Measurements from ENCODE around the gene LTA4H. TPM values are rescaled to one million over a fixed set of nuclear protein-coding genes. Genes with fewer than 3 reads are reported as not detected.

The LTA4H gene
- total and polyA plus RNA-seq, 2 donors, result 61.5 to 72.1 TPM

GRCh38 chr12:96026331-96026730, 9.1 kb downstream of the LTA4H start:
- H3K36me3 ChIP-seq (ENCODE audit: control insufficient read depth in 2 of 2, insufficient read depth in 2 of 2, low read length in 1 of 2), result peaks cover 15 to 28% of the 10 kb centered on the region in 2 donors
- DNase-seq (ENCODE audit: low read depth in 6 of 9, low spot score in 9 of 9), result no peak
- no peaks in the 10 kb centered on the region for H3K4me1 ChIP-seq (ENCODE audit: control insufficient read depth in 2 of 2, insufficient read depth in 2 of 2, low read length in 2 of 2)
- no peak overlapping the region for H3K4me3 ChIP-seq (ENCODE audit: low read length in 2 of 2)
- 98% methylated on average over 1 of the region's 1 CpG for WGBS
- no peaks in the 10 kb centered on the region for H3K9me3 ChIP-seq (ENCODE audit: control insufficient read depth in 2 of 2, insufficient read depth in 1 of 2, low read length in 1 of 2)
- no peaks in the 10 kb centered on the region for H3K27me3 ChIP-seq (ENCODE audit: control insufficient read depth in 2 of 2, insufficient read depth in 1 of 2, low read length in 1 of 2)
- no peak overlapping the region for H3K27ac ChIP-seq (ENCODE audit: low read depth in 1 of 2, low read length in 1 of 2)

DNA sequence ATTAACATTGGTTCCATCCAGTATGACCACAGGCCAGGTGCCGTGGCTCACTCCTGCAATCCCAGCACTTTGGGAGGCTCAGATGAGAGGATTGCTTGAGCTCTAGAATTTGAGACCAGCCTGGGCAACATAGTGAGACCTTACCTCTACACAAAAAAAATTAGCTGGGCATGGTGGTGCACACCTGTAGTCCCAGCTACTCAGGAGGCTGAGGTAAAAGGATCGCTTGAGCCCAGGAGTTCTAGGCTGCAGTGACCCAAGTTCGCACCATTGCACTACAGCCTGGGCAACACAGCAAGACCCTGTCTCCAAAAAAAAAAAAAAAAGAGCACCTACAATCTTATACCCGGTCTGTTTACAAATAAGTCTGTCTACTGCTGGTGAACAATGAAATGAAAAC, 9.9 kb downstream of the LTA4H start:
- no peaks in the 10 kb centered on the region for H3K27me3 ChIP-seq (ENCODE audit: control insufficient read depth in 2 of 2, insufficient read depth in 1 of 2, low read length in 1 of 2)
- no peaks in the 10 kb centered on the region for H3K4me1 ChIP-seq (ENCODE audit: control insufficient read depth in 2 of 2, insufficient read depth in 2 of 2, low read length in 2 of 2)
- H3K27ac ChIP-seq (ENCODE audit: low read depth in 1 of 2, low read length in 1 of 2), result no peak overlapping the region
- over 99% methylated on average over 4 of the region's 4 CpGs for WGBS
- no peak overlapping the region for H3K4me3 ChIP-seq (ENCODE audit: low read length in 2 of 2)
- DNase-seq (ENCODE audit: low read depth in 6 of 9, low spot score in 9 of 9), result no peak
- peaks cover 15 to 29% of the 10 kb centered on the region in 2 donors for H3K36me3 ChIP-seq (ENCODE audit: control insufficient read depth in 2 of 2, insufficient read depth in 2 of 2, low read length in 1 of 2)
- no peaks in the 10 kb centered on the region for H3K9me3 ChIP-seq (ENCODE audit: control insufficient read depth in 2 of 2, insufficient read depth in 1 of 2, low read length in 1 of 2)

DNA sequence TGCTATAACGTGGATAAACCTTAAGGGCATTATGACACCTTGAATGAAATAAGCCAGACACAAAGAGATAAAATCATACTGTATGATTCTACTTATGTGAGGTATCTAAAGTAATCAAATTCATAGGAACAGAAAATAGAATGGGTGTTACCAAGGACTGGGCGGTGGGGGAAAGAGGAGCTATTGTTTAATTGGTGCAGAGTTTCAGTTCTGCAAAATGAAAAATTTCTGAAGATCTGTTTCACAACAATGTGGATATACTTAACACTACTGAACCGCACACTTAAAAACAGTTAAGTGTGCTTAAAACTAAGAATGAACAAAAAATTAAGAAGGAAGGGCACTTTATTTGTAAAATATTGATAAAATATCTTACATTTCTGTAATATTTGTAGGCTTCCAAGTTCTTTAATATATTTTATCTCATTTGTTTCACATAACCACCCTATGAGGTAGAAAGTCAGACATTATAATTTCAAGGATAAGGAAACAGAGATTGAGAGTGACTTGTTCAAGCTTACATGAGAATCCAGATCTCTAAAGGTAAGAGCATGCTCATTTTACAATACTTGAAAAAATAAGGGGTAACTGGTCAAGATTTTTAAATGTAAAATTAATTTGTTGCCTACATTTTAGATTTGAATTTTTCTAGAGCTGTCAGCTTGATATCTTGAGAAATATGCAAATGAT, 14.9 kb downstream of the LTA4H start:
- no peaks in the 10 kb centered on the region for H3K9me3 ChIP-seq (ENCODE audit: control insufficient read depth in 2 of 2, insufficient read depth in 1 of 2, low read length in 1 of 2)
- H3K4me1 ChIP-seq (ENCODE audit: control insufficient read depth in 2 of 2, insufficient read depth in 2 of 2, low read length in 2 of 2), result no peaks in the 10 kb centered on the region
- no peak for DNase-seq (ENCODE audit: low read depth in 6 of 9, low spot score in 9 of 9)
- no peak overlapping the region for H3K27ac ChIP-seq (ENCODE audit: low read depth in 1 of 2, low read length in 1 of 2)
- H3K4me3 ChIP-seq (ENCODE audit: low read length in 2 of 2), result no peak overlapping the region
- H3K36me3 ChIP-seq (ENCODE audit: control insufficient read depth in 2 of 2, insufficient read depth in 2 of 2, low read length in 1 of 2), result peaks cover 12 to 28% of the 10 kb centered on the region in 2 donors
- WGBS, result 96% methylated on average over 3 of the region's 3 CpGs
- no peaks in the 10 kb centered on the region for H3K27me3 ChIP-seq (ENCODE audit: control insufficient read depth in 2 of 2, insufficient read depth in 1 of 2, low read length in 1 of 2)

GRCh38 chr12:96015672-96016071, 19.7 kb downstream of the LTA4H start:
- no peak for DNase-seq (ENCODE audit: low read depth in 6 of 9, low spot score in 9 of 9)
- WGBS, result 93% methylated on average over 5 of the region's 5 CpGs

DNA sequence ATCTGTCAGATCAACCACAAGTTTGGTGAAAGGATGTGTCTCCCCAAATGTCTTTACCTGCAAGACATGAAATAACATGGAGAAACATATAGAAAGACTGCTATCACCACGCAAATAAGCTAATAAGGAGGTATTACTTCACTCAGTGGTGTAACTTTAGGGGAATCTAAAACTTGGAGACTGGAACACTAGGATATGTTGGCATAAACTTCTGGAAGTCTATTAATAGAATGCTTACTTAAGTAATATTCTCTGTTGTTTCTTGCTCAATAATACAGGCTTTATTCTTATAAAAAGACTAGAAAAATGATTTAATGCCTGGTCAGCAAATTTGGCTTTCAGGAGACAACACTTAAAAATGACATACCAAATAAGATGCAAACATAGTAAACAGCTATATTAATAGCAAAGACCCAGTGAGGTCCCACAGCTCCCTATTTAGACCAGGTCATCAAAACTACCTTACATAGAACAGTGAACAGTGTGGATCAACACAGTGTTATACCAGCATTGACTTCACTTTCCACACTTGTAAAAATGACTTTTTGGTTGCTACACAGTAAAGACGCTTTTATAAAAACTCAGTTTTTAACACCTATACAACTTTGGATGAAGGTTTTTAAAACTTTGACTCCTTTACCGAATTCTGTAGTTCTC, 20.3 kb downstream of the LTA4H start:
- no peak for DNase-seq (ENCODE audit: low read depth in 6 of 9, low spot score in 9 of 9)
- 96% methylated on average over 3 of the region's 3 CpGs for WGBS

More at GRCh38 chr12:96015672-96016071, 19.7 kb downstream of the LTA4H start:
- Histone ChIP-seq H3K4me1 (ENCODE audit: control insufficient read depth in 2 of 2, insufficient read depth in 2 of 2, low read length in 2 of 2) (no peaks in the 10 kb centered on the region), H3K27me3 (ENCODE audit: control insufficient read depth in 2 of 2, insufficient read depth in 1 of 2, low read length in 1 of 2) (no peaks in the 10 kb centered on the region), H3K9me3 (ENCODE audit: control insufficient read depth in 2 of 2, insufficient read depth in 1 of 2, low read length in 1 of 2) (no peaks in the 10 kb centered on the region), H3K27ac (ENCODE audit: low read depth in 1 of 2, low read length in 1 of 2) (no peak overlapping the region), H3K4me3 (ENCODE audit: low read length in 2 of 2) (no peak overlapping the region), H3K36me3 (ENCODE audit: control insufficient read depth in 2 of 2, insufficient read depth in 2 of 2, low read length in 1 of 2) (peaks cover 10 to 32% of the 10 kb centered on the region in 2 donors)

GRCh38 chr12:96007729-96008128, 27.7 kb downstream of the LTA4H start:
- no peaks in the 10 kb centered on the region for H3K27me3 ChIP-seq (ENCODE audit: control insufficient read depth in 2 of 2, insufficient read depth in 1 of 2, low read length in 1 of 2)
- DNase-seq (ENCODE audit: low read depth in 6 of 9, low spot score in 9 of 9), result no peak
- H3K9me3 ChIP-seq (ENCODE audit: control insufficient read depth in 2 of 2, insufficient read depth in 1 of 2, low read length in 1 of 2), result no peaks in the 10 kb centered on the region
- no peak overlapping the region for H3K4me3 ChIP-seq (ENCODE audit: low read length in 2 of 2)
- H3K4me1 ChIP-seq (ENCODE audit: control insufficient read depth in 2 of 2, insufficient read depth in 2 of 2, low read length in 2 of 2), result no peaks in the 10 kb centered on the region
- 90% methylated on average over 1 of the region's 1 CpG for WGBS
- H3K27ac ChIP-seq (ENCODE audit: low read depth in 1 of 2, low read length in 1 of 2), result no peak overlapping the region
- H3K36me3 ChIP-seq (ENCODE audit: control insufficient read depth in 2 of 2, insufficient read depth in 2 of 2, low read length in 1 of 2), result peaks cover 24 to 62% of the 10 kb centered on the region in 2 donors

More for the DNA sequence above, 20.3 kb downstream of the LTA4H start:
- Histone ChIP-seq H3K27ac (ENCODE audit: low read depth in 1 of 2, low read length in 1 of 2) (no peak overlapping the region), H3K27me3 (ENCODE audit: control insufficient read depth in 2 of 2, insufficient read depth in 1 of 2, low read length in 1 of 2) (no peaks in the 10 kb centered on the region), H3K9me3 (ENCODE audit: control insufficient read depth in 2 of 2, insufficient read depth in 1 of 2, low read length in 1 of 2) (no peaks in the 10 kb centered on the region), H3K4me3 (ENCODE audit: low read length in 2 of 2) (no peak overlapping the region), H3K36me3 (ENCODE audit: control insufficient read depth in 2 of 2, insufficient read depth in 2 of 2, low read length in 1 of 2) (peaks cover 14 to 38% of the 10 kb centered on the region in 2 donors), H3K4me1 (ENCODE audit: control insufficient read depth in 2 of 2, insufficient read depth in 2 of 2, low read length in 2 of 2) (no peaks in the 10 kb centered on the region)

DNA sequence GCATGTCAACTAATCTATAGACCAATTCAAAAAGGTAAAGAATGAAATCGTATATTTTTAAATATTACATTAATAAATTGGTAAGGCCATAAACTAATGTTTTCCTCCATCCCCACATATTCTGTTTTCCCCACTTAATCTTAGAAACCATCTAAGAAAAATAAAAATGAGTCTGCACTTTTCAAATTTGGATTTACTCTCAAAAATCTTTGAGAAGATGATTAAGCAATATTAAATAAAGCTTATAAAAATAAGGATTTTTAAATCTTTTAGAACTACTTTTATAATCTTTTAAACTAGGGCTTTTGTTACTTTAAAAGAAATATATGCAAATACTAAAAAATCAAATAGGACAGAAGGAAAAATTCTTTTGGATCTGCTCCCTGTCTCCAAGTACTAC, 28.7 kb downstream of the LTA4H start:
- Histone ChIP-seq H3K27me3 (ENCODE audit: control insufficient read depth in 2 of 2, insufficient read depth in 1 of 2, low read length in 1 of 2) (no peaks in the 10 kb centered on the region), H3K4me3 (ENCODE audit: low read length in 2 of 2) (no peak overlapping the region), H3K36me3 (ENCODE audit: control insufficient read depth in 2 of 2, insufficient read depth in 2 of 2, low read length in 1 of 2) (peaks cover 18 to 53% of the 10 kb centered on the region in 2 donors), H3K4me1 (ENCODE audit: control insufficient read depth in 2 of 2, insufficient read depth in 2 of 2, low read length in 2 of 2) (no peaks in the 10 kb centered on the region), H3K27ac (ENCODE audit: low read depth in 1 of 2, low read length in 1 of 2) (no peak overlapping the region), H3K9me3 (ENCODE audit: control insufficient read depth in 2 of 2, insufficient read depth in 1 of 2, low read length in 1 of 2) (no peaks in the 10 kb centered on the region)
- 96% methylated on average over 1 of the region's 1 CpG for WGBS
- DNase-seq (ENCODE audit: low read depth in 6 of 9, low spot score in 9 of 9), result no peak

DNA sequence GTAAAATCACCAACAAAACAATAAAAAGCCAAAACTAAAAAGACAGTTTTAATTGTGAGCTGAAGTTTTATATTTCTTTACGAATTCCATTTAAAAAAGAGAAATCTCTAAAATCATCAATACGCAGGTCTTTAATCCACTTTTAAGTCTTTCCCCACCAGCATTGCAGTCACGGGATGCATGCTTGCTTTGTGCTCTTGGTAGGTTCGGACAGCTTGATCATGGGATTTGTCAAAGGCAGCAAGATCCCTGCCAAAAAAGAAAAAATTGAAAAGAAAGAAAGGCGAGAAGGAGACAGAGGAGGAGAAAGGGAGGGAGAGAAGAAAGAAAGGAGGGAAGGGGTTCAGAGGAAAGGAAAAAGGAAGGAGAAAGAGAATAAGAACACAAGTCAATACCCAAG, 34.5 kb downstream of the LTA4H start:
- no peak for DNase-seq (ENCODE audit: low read depth in 6 of 9, low spot score in 9 of 9)
- 97% methylated on average over 5 of the region's 5 CpGs for WGBS
- Histone ChIP-seq H3K4me3 (ENCODE audit: low read length in 2 of 2) (no peak overlapping the region), H3K4me1 (ENCODE audit: control insufficient read depth in 2 of 2, insufficient read depth in 2 of 2, low read length in 2 of 2) (no peaks in the 10 kb centered on the region), H3K9me3 (ENCODE audit: control insufficient read depth in 2 of 2, insufficient read depth in 1 of 2, low read length in 1 of 2) (no peaks in the 10 kb centered on the region), H3K27ac (ENCODE audit: low read depth in 1 of 2, low read length in 1 of 2) (no peak overlapping the region), H3K27me3 (ENCODE audit: control insufficient read depth in 2 of 2, insufficient read depth in 1 of 2, low read length in 1 of 2) (no peaks in the 10 kb centered on the region), H3K36me3 (ENCODE audit: control insufficient read depth in 2 of 2, insufficient read depth in 2 of 2, low read length in 1 of 2) (peaks cover 3 to 27% of the 10 kb centered on the region in 2 donors)

GRCh38 chr12:95999484-95999883, 35.9 kb downstream of the LTA4H start:
- no peak overlapping the region for H3K4me3 ChIP-seq (ENCODE audit: low read length in 2 of 2)
- no peaks in the 10 kb centered on the region for H3K4me1 ChIP-seq (ENCODE audit: control insufficient read depth in 2 of 2, insufficient read depth in 2 of 2, low read length in 2 of 2)
- no peak overlapping the region for H3K27ac ChIP-seq (ENCODE audit: low read depth in 1 of 2, low read length in 1 of 2)
- 95% methylated on average over 5 of the region's 5 CpGs for WGBS
- H3K9me3 ChIP-seq (ENCODE audit: control insufficient read depth in 2 of 2, insufficient read depth in 1 of 2, low read length in 1 of 2), result no peaks in the 10 kb centered on the region
- H3K27me3 ChIP-seq (ENCODE audit: control insufficient read depth in 2 of 2, insufficient read depth in 1 of 2, low read length in 1 of 2), result no peaks in the 10 kb centered on the region
- DNase-seq (ENCODE audit: low read depth in 6 of 9, low spot score in 9 of 9), result no peak
- peaks cover 3 to 18% of the 10 kb centered on the region in 2 donors for H3K36me3 ChIP-seq (ENCODE audit: control insufficient read depth in 2 of 2, insufficient read depth in 2 of 2, low read length in 1 of 2)

Measured in thymus (tissue), 11 donors.